GM12878 (cell line): ENCODE measurements around the gene SCRN2. TPM values are rescaled to one million over a fixed set of nuclear protein-coding genes. Genes with fewer than 3 reads are reported as not detected.

Experiments used
- BHLHE40 ChIP-seq, 2 experiments: fragments of 450-650 bp in 1 of 2; IDR thresholded peaks; 2 replicates each; pipeline ENCODE4 v1.6.1; 2011 to 2017; ENCODE audit warnings: low read depth in 2 of 2, borderline replicate concordance in 1 of 2, improper control_type of control experiment in 1 of 2, low read length in 1 of 2, mild to moderate bottlenecking in 1 of 2
- CHD4 ChIP-seq: fragments of 200-600 bp; sonication (generic); IDR thresholded peaks from 2 replicates; pipeline ENCODE4 v1.6.1; 2016; ENCODE audit warnings: mild to moderate bottlenecking
- EGR1 ChIP-seq, 2 experiments: IDR thresholded peaks; 1 replicate in 1 of 2; 2 replicates in 1 of 2; pipeline ENCODE4 v1.6.1; 2011 to 2012; ENCODE audit warnings: low read depth in 2 of 2, low read length in 2 of 2, borderline replicate concordance in 1 of 2, mild to moderate bottlenecking in 1 of 2, moderate library complexity in 1 of 2
- MEF2A ChIP-seq: IDR thresholded peaks from 2 replicates; pipeline ENCODE4 v1.6.1; 2011; ENCODE audit warnings: low read depth, mild to moderate bottlenecking, low read length, moderate library complexity; ENCODE audit not compliant: insufficient read depth
- MXI1 ChIP-seq: fragments of 150-350 bp; IDR thresholded peaks from 2 replicates; pipeline ENCODE4 v1.6.1; 2011; ENCODE audit warnings: low read depth, mild to moderate bottlenecking, inconsistent platforms, low read length, improper control_type of control experiment
- NR2F1 ChIP-seq: fragments of 450-650 bp; conservative IDR thresholded peaks from 2 replicates; pipeline ENCODE4 v1.6.1; 2017; ENCODE audit warnings: mild to moderate bottlenecking
- NRF1 ChIP-seq: conservative IDR thresholded peaks from 2 replicates; pipeline ENCODE4 v1.6.1; 2011; ENCODE audit warnings: mild to moderate bottlenecking, low read depth, low read length, improper control_type of control experiment
- YBX1 ChIP-seq: fragments of 450-650 bp; IDR thresholded peaks from 2 replicates; pipeline ENCODE4 v1.6.1; 2016; ENCODE audit warnings: antibody characterized with exemption
- ZNF622 ChIP-seq: fragments of 450-650 bp; IDR thresholded peaks from 2 replicates; pipeline ENCODE4 v1.6.1; 2017; ENCODE audit warnings: mild to moderate bottlenecking, inconsistent platforms
- polyA plus RNA-seq, 11 experiments: library from polyadenylated mRNA; depleted of rRNA in 4 of 11; unstranded in 6 of 11; stranded (reverse) in 5 of 11; fragments of >200 nt; fragmentation: Nextera tagmentation in 4 of 11; fragmentation: Illumina TruSeq in 1 of 11; extraction: Ambion mirVana in 4 of 11; extraction: Trizol in 1 of 11; gene quantifications; 1 replicate in 1 of 11; 2 replicates in 10 of 11; pipeline versions ENCODE4 v1.2.1 to v1.2.3, GENCODE V29; 2011 to 2016; ENCODE audit warnings: inconsistent platforms in 2 of 11, missing spikeins in 2 of 11, low read depth in 1 of 11
- total RNA-seq, 4 experiments: library from RNA; depleted of rRNA in 3 of 4; stranded (reverse); fragments of >200 nt in 3 of 4; fragmentation: Illumina TruSeq in 1 of 4; extraction: Trizol in 1 of 4; gene quantifications; 2 replicates each; pipeline versions ENCODE4 v1.2.1 to v1.2.3, GENCODE V29; 2013 to 2021
- TF ChIP-seq, protein P1 (sequence below): fragments of 450-650 bp; formaldehyde crosslinking; IDR thresholded peaks from 2 replicates; pipeline ENCODE4 v1.4.0; 2020; ENCODE audit warnings: mild to moderate bottlenecking, moderate library complexity
- TF ChIP-seq, protein P2 (sequence below): IDR thresholded peaks from 2 replicates; pipeline ENCODE4 v1.6.1; 2011; ENCODE audit warnings: borderline replicate concordance, low read depth, mild to moderate bottlenecking, moderate library complexity, mixed read lengths, low read length; ENCODE audit not compliant: insufficient read depth; ENCODE audit errors: extremely low read length
- TF ChIP-seq, protein P3 (sequence below): IDR thresholded peaks from 2 replicates; pipeline ENCODE4 v1.6.1; 2012; ENCODE audit warnings: low read depth, low read length, improper control_type of control experiment
- TF ChIP-seq, protein P4 (sequence below): fragments of 450-650 bp; formaldehyde crosslinking; IDR thresholded peaks from 2 replicates; pipeline ENCODE4 v1.4.0; 2022; ENCODE audit warnings: mild to moderate bottlenecking, moderate library complexity

SCRN2 gene
- total and polyA plus RNA-seq, 10 of the 15 experiments (the other 5 are each of a cell fraction or from before 2014, with no cell fraction given): 0.34 to 33.3 (median 20.1) TPM

DNA sequence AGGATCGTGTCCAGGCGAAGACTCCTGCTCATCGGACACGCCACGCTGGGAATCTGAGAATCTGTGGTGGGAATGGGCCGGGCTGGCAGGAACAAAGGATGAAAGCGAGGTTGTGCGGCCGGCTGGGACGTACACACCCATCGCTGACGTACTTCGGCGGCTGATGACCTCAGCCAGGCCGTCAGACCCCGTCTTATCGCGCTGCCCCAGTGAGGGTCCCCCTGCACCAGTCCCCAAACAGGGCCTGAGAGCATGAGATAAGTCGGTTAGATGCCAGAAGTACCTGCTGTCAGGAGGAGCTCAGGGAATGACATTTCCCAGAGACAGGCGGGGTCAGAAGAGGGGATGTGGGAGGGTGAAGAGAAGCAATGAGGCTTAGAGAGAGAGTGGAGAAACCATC is 25.9 kb upstream of the SCRN2 start (continued):
- TF ChIP-seq, protein P1, sequence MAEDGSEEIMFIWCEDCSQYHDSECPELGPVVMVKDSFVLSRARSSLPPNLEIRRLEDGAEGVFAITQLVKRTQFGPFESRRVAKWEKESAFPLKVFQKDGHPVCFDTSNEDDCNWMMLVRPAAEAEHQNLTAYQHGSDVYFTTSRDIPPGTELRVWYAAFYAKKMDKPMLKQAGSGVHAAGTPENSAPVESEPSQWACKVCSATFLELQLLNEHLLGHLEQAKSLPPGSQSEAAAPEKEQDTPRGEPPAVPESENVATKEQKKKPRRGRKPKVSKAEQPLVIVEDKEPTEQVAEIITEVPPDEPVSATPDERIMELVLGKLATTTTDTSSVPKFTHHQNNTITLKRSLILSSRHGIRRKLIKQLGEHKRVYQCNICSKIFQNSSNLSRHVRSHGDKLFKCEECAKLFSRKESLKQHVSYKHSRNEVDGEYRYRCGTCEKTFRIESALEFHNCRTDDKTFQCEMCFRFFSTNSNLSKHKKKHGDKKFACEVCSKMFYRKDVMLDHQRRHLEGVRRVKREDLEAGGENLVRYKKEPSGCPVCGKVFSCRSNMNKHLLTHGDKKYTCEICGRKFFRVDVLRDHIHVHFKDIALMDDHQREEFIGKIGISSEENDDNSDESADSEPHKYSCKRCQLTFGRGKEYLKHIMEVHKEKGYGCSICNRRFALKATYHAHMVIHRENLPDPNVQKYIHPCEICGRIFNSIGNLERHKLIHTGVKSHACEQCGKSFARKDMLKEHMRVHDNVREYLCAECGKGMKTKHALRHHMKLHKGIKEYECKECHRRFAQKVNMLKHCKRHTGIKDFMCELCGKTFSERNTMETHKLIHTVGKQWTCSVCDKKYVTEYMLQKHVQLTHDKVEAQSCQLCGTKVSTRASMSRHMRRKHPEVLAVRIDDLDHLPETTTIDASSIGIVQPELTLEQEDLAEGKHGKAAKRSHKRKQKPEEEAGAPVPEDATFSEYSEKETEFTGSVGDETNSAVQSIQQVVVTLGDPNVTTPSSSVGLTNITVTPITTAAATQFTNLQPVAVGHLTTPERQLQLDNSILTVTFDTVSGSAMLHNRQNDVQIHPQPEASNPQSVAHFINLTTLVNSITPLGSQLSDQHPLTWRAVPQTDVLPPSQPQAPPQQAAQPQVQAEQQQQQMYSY (CRISPR knock-in tag): no peak
- TF ChIP-seq, protein P2, sequence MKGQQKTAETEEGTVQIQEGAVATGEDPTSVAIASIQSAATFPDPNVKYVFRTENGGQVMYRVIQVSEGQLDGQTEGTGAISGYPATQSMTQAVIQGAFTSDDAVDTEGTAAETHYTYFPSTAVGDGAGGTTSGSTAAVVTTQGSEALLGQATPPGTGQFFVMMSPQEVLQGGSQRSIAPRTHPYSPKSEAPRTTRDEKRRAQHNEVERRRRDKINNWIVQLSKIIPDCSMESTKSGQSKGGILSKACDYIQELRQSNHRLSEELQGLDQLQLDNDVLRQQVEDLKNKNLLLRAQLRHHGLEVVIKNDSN: no peak
- TF ChIP-seq, protein P3, sequence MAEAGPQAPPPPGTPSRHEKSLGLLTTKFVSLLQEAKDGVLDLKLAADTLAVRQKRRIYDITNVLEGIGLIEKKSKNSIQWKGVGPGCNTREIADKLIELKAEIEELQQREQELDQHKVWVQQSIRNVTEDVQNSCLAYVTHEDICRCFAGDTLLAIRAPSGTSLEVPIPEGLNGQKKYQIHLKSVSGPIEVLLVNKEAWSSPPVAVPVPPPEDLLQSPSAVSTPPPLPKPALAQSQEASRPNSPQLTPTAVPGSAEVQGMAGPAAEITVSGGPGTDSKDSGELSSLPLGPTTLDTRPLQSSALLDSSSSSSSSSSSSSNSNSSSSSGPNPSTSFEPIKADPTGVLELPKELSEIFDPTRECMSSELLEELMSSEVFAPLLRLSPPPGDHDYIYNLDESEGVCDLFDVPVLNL: no peak
- TF ChIP-seq MEF2A (no peak), MXI1 (no peak), NR2F1 (no peak), ZNF622 (no peak), EGR1 (IDR thresholded peaks at IDR 0.05; ENCODE audit: borderline replicate concordance in 1 of 2, low read depth in 2 of 2, low read length in 2 of 2) (no peak), NRF1 (no peak), CHD4 (no peak), BHLHE40 (IDR thresholded peaks at IDR 0.05; ENCODE audit: borderline replicate concordance in 1 of 2, low read depth in 2 of 2, low read length in 1 of 2) (no peak), YBX1 (no peak)
- TF ChIP-seq, protein P4, sequence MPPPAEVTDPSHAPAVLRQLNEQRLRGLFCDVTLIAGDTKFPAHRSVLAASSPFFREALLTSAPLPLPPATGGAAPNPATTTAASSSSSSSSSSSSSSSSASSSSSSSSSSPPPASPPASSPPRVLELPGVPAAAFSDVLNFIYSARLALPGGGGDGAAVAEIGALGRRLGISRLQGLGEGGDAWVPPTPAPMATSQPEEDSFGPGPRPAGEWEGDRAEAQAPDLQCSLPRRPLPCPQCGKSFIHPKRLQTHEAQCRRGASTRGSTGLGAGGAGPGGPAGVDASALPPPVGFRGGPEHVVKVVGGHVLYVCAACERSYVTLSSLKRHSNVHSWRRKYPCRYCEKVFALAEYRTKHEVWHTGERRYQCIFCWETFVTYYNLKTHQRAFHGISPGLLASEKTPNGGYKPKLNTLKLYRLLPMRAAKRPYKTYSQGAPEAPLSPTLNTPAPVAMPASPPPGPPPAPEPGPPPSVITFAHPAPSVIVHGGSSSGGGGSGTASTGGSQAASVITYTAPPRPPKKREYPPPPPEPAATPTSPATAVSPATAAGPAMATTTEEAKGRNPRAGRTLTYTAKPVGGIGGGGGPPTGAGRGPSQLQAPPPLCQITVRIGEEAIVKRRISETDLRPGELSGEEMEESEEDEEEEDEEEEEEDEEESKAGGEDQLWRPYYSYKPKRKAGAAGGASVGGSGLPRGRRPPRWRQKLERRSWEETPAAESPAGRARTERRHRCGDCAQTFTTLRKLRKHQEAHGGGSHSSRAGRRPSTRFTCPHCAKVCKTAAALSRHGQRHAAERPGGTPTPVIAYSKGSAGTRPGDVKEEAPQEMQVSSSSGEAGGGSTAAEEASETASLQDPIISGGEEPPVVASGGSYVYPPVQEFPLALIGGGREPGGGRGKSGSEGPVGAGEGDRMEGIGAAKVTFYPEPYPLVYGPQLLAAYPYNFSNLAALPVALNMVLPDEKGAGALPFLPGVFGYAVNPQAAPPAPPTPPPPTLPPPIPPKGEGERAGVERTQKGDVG (CRISPR knock-in tag): no peak
